Uterus (tissue), 2 donors: ENCODE data around the gene GALNT2.

Experiments used
- CTCF ChIP-seq, 4 experiments: fragments of 200-600 bp in 2 of 4; fragments of 450-650 bp in 2 of 4; sonication (generic) in 2 of 4; IDR thresholded peaks; one replicate each; pipeline ENCODE4 v1.5.1; 2016 to 2019; ENCODE audit warnings: antibody characterized with exemption in 4 of 4, mild to moderate bottlenecking in 2 of 4, moderate library complexity in 1 of 4
- POLR2A ChIP-seq, 2 donors: fragments of 450-650 bp; IDR thresholded peaks; one replicate each; pipeline ENCODE4 v1.6.1; 2016; ENCODE audit warnings: antibody characterized with exemption in 2 of 2, mild to moderate bottlenecking in 1 of 2, moderate library complexity in 1 of 2

GRCh38 chr1:230306169-230306568, 239.1 kb downstream of the GALNT2 start:
- no peak for TF ChIP-seq CTCF (IDR thresholded peaks at IDR 0.05)
- no peak for TF ChIP-seq POLR2A (IDR thresholded peaks at IDR 0.05)
